HepG2 (cell line): ENCODE data around the gene SLC12A9. TPM values are rescaled to one million over a fixed set of nuclear protein-coding genes. Genes with fewer than 3 reads are reported as not detected.

Experiments used
- EHMT2 ChIP-seq: fragments of 200-600 bp; sonication (generic); IDR thresholded peaks from 2 replicates; pipeline ENCODE4 v1.7.0; 2017; ENCODE audit warnings: antibody characterized with exemption, low read depth, low read length, borderline replicate concordance
- HOXA7 ChIP-seq: sonication (generic); formaldehyde crosslinking; IDR thresholded peaks from 2 replicates; pipeline ENCODE4 v1.8.1; 2022; ENCODE audit warnings: mild to moderate bottlenecking, missing genetic modification reagents, moderate library complexity
- MBNL3 ChIP-seq: fragments of 250-450 bp; sonication (Bioruptor Pico); conservative IDR thresholded peaks from 2 replicates; pipeline ENCODE4 v1.8.0; 2022; ENCODE audit warnings: mild to moderate bottlenecking, inconsistent platforms
- SIN3A ChIP-seq: IDR thresholded peaks from 2 replicates; pipeline ENCODE4 v1.6.1; 2011; ENCODE audit warnings: low read depth, mild to moderate bottlenecking, control low read depth, low read length, borderline replicate concordance
- SMARCC2 ChIP-seq: fragments of 450-650 bp; IDR thresholded peaks from 2 replicates; pipeline ENCODE4 v1.6.1; 2017; ENCODE audit warnings: antibody characterized with exemption, mild to moderate bottlenecking
- TARDBP ChIP-seq: sonication (generic); formaldehyde crosslinking; IDR thresholded peaks from 2 replicates; pipeline ENCODE4 v1.8.0; 2022; ENCODE audit warnings: mild to moderate bottlenecking, missing genetic modification reagents
- U2AF2 ChIP-seq: fragments of 200-400 bp; formaldehyde crosslinking; IDR thresholded peaks from 2 replicates; pipeline ENCODE4 v1.6.1; 2017; ENCODE audit warnings: low read depth, mild to moderate bottlenecking, low read length
- ZBTB1 ChIP-seq: sonication (generic); formaldehyde crosslinking; IDR thresholded peaks from 2 replicates; pipeline ENCODE4 v1.4.0; 2020; ENCODE audit warnings: missing genetic modification reagents, borderline replicate concordance
- ZBTB20 ChIP-seq: sonication (generic); formaldehyde crosslinking; IDR thresholded peaks from 2 replicates; pipeline ENCODE4 v1.8.1; 2023; ENCODE audit warnings: missing genetic modification reagents, low read depth, mild to moderate bottlenecking, borderline replicate concordance
- ZBTB7A ChIP-seq: sonication (generic); formaldehyde crosslinking; IDR thresholded peaks from 2 replicates; pipeline ENCODE4 v1.8.0; 2022; ENCODE audit warnings: mild to moderate bottlenecking, missing genetic modification reagents
- ZFP1 ChIP-seq: IDR thresholded peaks from 2 replicates; pipeline ENCODE4 v1.6.1; 2016
- ZKSCAN1 ChIP-seq: fragments of 150-350 bp; IDR thresholded peaks from 2 replicates; pipeline ENCODE4 v1.6.1; 2014; ENCODE audit warnings: low read length
- ZNF317 ChIP-seq: sonication (generic); formaldehyde crosslinking; IDR thresholded peaks from 2 replicates; pipeline ENCODE4 v1.5.0; 2020; ENCODE audit warnings: mild to moderate bottlenecking, missing genetic modification reagents
- ZNF331 ChIP-seq: sonication (generic); formaldehyde crosslinking; IDR thresholded peaks from 2 replicates; pipeline ENCODE4 v1.4.0; 2020; ENCODE audit warnings: missing genetic modification reagents
- ZNF335 ChIP-seq: sonication (generic); formaldehyde crosslinking; IDR thresholded peaks from 2 replicates; pipeline ENCODE4 v1.4.0; 2020; ENCODE audit warnings: missing genetic modification reagents
- ZNF337 ChIP-seq: sonication (generic); formaldehyde crosslinking; IDR thresholded peaks from 2 replicates; pipeline ENCODE4 v1.5.1; 2020; ENCODE audit warnings: missing genetic modification reagents, low read depth, mild to moderate bottlenecking, borderline replicate concordance
- ZNF33A ChIP-seq: sonication (generic); formaldehyde crosslinking; IDR thresholded peaks from 2 replicates; pipeline ENCODE4 v1.5.1; 2020; ENCODE audit warnings: missing genetic modification reagents, mild to moderate bottlenecking, moderate library complexity, borderline replicate concordance
- ZNF44 ChIP-seq: sonication (generic); formaldehyde crosslinking; IDR thresholded peaks from 2 replicates; pipeline ENCODE4 v1.5.1; 2020; ENCODE audit warnings: mild to moderate bottlenecking, missing genetic modification reagents
- ZNF501 ChIP-seq: sonication (generic); formaldehyde crosslinking; IDR thresholded peaks from 2 replicates; pipeline ENCODE4 v1.5.1; 2020; ENCODE audit warnings: mild to moderate bottlenecking, moderate library complexity, missing genetic modification reagents
- polyA plus RNA-seq, 8 experiments: library from polyadenylated mRNA; depleted of rRNA in 3 of 8; stranded (reverse) in 7 of 8; unstranded in 1 of 8; fragments of >200 nt; fragmentation: Illumina TruSeq in 4 of 8; extraction: Trizol in 4 of 8; gene quantifications; 2 replicates each; pipeline versions ENCODE4 v1.2.1 to v1.2.3, GENCODE V29; 2011 to 2016; ENCODE audit warnings: low read depth in 4 of 8, missing spikeins in 1 of 8, mixed read lengths in 1 of 8; ENCODE audit not compliant: insufficient read depth in 1 of 8
- total RNA-seq, 5 experiments: library from RNA; depleted of rRNA; stranded (reverse); fragments of >200 nt; fragmentation: Illumina TruSeq; extraction: Trizol; gene quantifications; 2 replicates each; pipeline ENCODE4 v1.2.3, GENCODE V29; 2016; ENCODE audit warnings: low read depth in 1 of 5
- TF ChIP-seq, protein P1 (sequence below): sonication (generic); formaldehyde crosslinking; IDR thresholded peaks from 2 replicates; pipeline ENCODE4 v1.5.0; 2020; ENCODE audit warnings: missing genetic modification reagents
- TF ChIP-seq, protein P2 (sequence below): sonication (generic); formaldehyde crosslinking; IDR thresholded peaks from 2 replicates; pipeline ENCODE4 v1.8.0; 2022; ENCODE audit warnings: mild to moderate bottlenecking, missing genetic modification reagents
- TF ChIP-seq, protein P3 (sequence below): conservative IDR thresholded peaks from 2 replicates; pipeline ENCODE4 v1.6.1; 2018; ENCODE audit warnings: missing genetic modification reagents
- TF ChIP-seq, protein P4 (sequence below): sonication (generic); formaldehyde crosslinking; IDR thresholded peaks from 2 replicates; pipeline ENCODE4 v1.4.0; 2020; ENCODE audit warnings: missing genetic modification reagents
- TF ChIP-seq, protein P5 (sequence below): IDR thresholded peaks from 2 replicates; pipeline ENCODE4 v1.6.1; 2016; ENCODE audit warnings: mild to moderate bottlenecking

The SLC12A9 gene
- total and polyA plus RNA-seq, 2 of the 13 experiments (the other 11 are each of a cell fraction or from before 2014, with no cell fraction given): 8.7 to 16.6 TPM

DNA sequence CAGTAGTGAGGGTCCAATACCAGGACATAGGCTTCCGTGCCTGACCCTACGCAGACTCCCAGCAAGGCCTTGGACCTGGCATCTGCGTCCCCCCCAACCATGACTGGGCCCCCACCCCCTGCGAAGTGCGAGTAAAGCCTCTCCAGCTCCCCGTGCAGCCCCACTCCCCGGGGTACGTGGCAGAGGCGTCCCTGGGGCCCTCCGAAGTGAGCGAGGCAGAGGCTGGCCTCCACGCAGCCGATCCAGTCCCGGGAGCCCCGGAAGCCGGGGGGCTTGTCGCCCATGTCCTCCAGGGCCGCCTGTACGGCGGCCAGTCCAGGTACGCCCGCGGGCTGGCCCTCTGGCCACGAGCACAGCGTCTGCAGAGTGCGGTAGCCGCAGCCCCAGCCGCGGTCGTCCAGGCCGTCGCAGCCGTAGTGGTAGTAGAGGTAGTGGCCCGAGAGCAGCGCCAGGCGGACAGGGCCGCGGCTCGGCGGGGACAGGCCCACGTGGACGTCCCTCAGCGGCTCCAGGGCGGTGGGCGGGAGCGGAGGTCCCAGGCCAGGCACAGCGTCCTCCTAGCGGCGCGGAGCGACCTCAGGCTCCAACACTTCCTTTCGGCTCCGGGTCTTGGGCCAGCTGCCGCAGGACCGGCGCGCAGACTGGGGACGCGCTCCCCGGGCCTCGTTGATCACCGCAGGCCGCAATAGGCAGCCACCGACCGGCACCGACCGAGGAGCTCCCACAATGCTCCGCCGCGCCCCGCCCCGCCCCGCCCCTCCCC is 36.7 kb downstream of the SLC12A9 start, which contains the start of gene UFSP1 (continued):
- no peak for TF ChIP-seq ZBTB20 (CRISPR knock-in tag)
- TF ChIP-seq ZNF33A (CRISPR knock-in tag): 0 out of 2 replicates have a peak, but pooled peaks have one; percentile 59
- no peak for TF ChIP-seq EHMT2
- TF ChIP-seq U2AF2: no peak
- no peak for TF ChIP-seq ZNF501 (CRISPR knock-in tag)
- TF ChIP-seq, protein P1, sequence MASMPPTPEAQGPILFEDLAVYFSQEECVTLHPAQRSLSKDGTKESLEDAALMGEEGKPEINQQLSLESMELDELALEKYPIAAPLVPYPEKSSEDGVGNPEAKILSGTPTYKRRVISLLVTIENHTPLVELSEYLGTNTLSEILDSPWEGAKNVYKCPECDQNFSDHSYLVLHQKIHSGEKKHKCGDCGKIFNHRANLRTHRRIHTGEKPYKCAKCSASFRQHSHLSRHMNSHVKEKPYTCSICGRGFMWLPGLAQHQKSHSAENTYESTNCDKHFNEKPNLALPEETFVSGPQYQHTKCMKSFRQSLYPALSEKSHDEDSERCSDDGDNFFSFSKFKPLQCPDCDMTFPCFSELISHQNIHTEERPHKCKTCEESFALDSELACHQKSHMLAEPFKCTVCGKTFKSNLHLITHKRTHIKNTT (CRISPR knock-in tag): 0 out of 2 replicates have a peak, but pooled peaks have one; percentile 66
- TF ChIP-seq ZNF44 (CRISPR knock-in tag): 0 out of 2 replicates have a peak, but pooled peaks have one; percentile 68
- TF ChIP-seq ZFP1 (CRISPR knock-in tag): no peak
- no peak for TF ChIP-seq HOXA7 (CRISPR knock-in tag)
- TF ChIP-seq, protein P2, sequence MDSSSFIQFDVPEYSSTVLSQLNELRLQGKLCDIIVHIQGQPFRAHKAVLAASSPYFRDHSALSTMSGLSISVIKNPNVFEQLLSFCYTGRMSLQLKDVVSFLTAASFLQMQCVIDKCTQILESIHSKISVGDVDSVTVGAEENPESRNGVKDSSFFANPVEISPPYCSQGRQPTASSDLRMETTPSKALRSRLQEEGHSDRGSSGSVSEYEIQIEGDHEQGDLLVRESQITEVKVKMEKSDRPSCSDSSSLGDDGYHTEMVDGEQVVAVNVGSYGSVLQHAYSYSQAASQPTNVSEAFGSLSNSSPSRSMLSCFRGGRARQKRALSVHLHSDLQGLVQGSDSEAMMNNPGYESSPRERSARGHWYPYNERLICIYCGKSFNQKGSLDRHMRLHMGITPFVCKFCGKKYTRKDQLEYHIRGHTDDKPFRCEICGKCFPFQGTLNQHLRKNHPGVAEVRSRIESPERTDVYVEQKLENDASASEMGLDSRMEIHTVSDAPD: peak; percentile 45; the same call in 1 of the 2 replicates
- TF ChIP-seq, protein P3, sequence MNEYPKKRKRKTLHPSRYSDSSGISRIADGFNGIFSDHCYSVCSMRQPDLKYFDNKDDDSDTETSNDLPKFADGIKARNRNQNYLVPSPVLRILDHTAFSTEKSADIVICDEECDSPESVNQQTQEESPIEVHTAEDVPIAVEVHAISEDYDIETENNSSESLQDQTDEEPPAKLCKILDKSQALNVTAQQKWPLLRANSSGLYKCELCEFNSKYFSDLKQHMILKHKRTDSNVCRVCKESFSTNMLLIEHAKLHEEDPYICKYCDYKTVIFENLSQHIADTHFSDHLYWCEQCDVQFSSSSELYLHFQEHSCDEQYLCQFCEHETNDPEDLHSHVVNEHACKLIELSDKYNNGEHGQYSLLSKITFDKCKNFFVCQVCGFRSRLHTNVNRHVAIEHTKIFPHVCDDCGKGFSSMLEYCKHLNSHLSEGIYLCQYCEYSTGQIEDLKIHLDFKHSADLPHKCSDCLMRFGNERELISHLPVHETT: peak; percentile 20; the same call in 1 of the 2 replicates
- TF ChIP-seq, protein P4, sequence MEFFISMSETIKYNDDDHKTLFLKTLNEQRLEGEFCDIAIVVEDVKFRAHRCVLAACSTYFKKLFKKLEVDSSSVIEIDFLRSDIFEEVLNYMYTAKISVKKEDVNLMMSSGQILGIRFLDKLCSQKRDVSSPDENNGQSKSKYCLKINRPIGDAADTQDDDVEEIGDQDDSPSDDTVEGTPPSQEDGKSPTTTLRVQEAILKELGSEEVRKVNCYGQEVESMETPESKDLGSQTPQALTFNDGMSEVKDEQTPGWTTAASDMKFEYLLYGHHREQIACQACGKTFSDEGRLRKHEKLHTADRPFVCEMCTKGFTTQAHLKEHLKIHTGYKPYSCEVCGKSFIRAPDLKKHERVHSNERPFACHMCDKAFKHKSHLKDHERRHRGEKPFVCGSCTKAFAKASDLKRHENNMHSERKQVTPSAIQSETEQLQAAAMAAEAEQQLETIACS: no peak
- TF ChIP-seq MBNL3: no peak
- TF ChIP-seq ZNF335 (CRISPR knock-in tag): no peak; the same call in 1 of the 2 replicates
- TF ChIP-seq, protein P5, sequence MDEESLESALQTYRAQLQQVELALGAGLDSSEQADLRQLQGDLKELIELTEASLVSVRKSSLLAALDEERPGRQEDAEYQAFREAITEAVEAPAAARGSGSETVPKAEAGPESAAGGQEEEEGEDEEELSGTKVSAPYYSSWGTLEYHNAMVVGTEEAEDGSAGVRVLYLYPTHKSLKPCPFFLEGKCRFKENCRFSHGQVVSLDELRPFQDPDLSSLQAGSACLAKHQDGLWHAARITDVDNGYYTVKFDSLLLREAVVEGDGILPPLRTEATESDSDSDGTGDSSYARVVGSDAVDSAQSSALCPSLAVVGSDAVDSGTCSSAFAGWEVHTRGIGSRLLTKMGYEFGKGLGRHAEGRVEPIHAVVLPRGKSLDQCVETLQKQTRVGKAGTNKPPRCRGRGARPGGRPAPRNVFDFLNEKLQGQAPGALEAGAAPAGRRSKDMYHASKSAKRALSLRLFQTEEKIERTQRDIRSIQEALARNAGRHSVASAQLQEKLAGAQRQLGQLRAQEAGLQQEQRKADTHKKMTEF: peak; percentile 78; the same call in 1 of the 2 replicates
- TF ChIP-seq ZNF317: 0 out of 2 replicates have a peak, but pooled peaks have one; percentile 37
- TF ChIP-seq TARDBP (CRISPR knock-in tag): no peak
- peak; percentile 90; the same call in 1 of the 2 replicates for TF ChIP-seq SIN3A
- no peak; the same call in 1 of the 2 replicates for TF ChIP-seq ZNF331 (CRISPR knock-in tag)
- 0 out of 2 replicates have a peak, but pooled peaks have one; percentile 57 for TF ChIP-seq ZBTB7A
- no peak for TF ChIP-seq SMARCC2
- 0 out of 2 replicates have a peak, but pooled peaks have one; percentile 49 for TF ChIP-seq ZBTB1 (CRISPR knock-in tag)
- TF ChIP-seq ZNF337 (CRISPR knock-in tag): no peak
- no peak; the same call in 1 of the 2 replicates for TF ChIP-seq ZKSCAN1
